HEK293 (cell line): ENCODE data around the gene CCDC28B.

Source experiments
- ATF2 ChIP-seq: fragments of 450-650 bp; formaldehyde crosslinking; IDR thresholded peaks from 2 replicates; pipeline ENCODE4 v1.5.1; 2016; ENCODE audit warnings: missing biosample characterization, missing genetic modification characterization, low read depth
- BCL11B ChIP-seq: fragments of 450-650 bp; formaldehyde crosslinking; IDR thresholded peaks from 2 replicates; pipeline ENCODE4 v1.5.1; 2016; ENCODE audit warnings: low read depth, missing biosample characterization, missing genetic modification characterization
- BCL6B ChIP-seq: fragments of 450-650 bp; formaldehyde crosslinking; IDR thresholded peaks from 2 replicates; pipeline ENCODE4 v1.5.1; 2017; ENCODE audit warnings: missing biosample characterization, missing genetic modification characterization
- HOXC10 ChIP-seq: sonication (generic); formaldehyde crosslinking; IDR thresholded peaks from 2 replicates; pipeline ENCODE4 v1.8.1; 2023; ENCODE audit warnings: mild to moderate bottlenecking, missing genetic modification reagents
- KLF7 ChIP-seq: fragments of 450-650 bp; formaldehyde crosslinking; IDR thresholded peaks from 2 replicates; pipeline ENCODE4 v1.5.1; 2016; ENCODE audit warnings: missing biosample characterization, missing genetic modification characterization, borderline replicate concordance
- REST ChIP-seq: fragments of 450-650 bp; formaldehyde crosslinking; IDR thresholded peaks from 2 replicates; pipeline ENCODE4 v1.5.1; 2016; ENCODE audit warnings: missing biosample characterization, missing genetic modification characterization
- SETDB1 ChIP-seq: IDR thresholded peaks from one replicate; pipeline ENCODE4 v1.6.1; 2017; ENCODE audit warnings: mild to moderate bottlenecking, low read length, moderate library complexity, mixed read lengths; ENCODE audit not compliant: insufficient read length
- SP2 ChIP-seq: fragments of 450-650 bp; formaldehyde crosslinking; IDR thresholded peaks from 2 replicates; pipeline ENCODE4 v1.5.1; 2016; ENCODE audit warnings: missing biosample characterization, missing genetic modification characterization
- TCF7L2 ChIP-seq: IDR thresholded peaks from 2 replicates; pipeline ENCODE4 v1.6.1; 2011; ENCODE audit warnings: low read depth, mild to moderate bottlenecking, inconsistent platforms, low read length, moderate library complexity, borderline replicate concordance
- ZBTB20 ChIP-seq: fragments of 450-650 bp; formaldehyde crosslinking; IDR thresholded peaks from 2 replicates; pipeline ENCODE4 v1.5.1; 2016; ENCODE audit warnings: missing biosample characterization, missing genetic modification characterization
- ZBTB44 ChIP-seq: fragments of 450-650 bp; IDR thresholded peaks from 2 replicates; pipeline ENCODE4 v1.5.1; 2018; ENCODE audit warnings: missing biosample characterization, mild to moderate bottlenecking, missing genetic modification characterization
- ZNF184 ChIP-seq: fragments of 450-650 bp; IDR thresholded peaks from 2 replicates; pipeline ENCODE4 v1.5.1; 2018; ENCODE audit warnings: missing biosample characterization, mild to moderate bottlenecking, missing genetic modification characterization
- ZNF274 ChIP-seq, 2 experiments: fragments of 200-500 bp in 1 of 2; fragments of 450-650 bp in 1 of 2; sonication (Bioruptor generic) in 1 of 2; formaldehyde crosslinking in 1 of 2; IDR thresholded peaks; 2 replicates each; pipeline versions ENCODE4 v1.5.1 to v1.6.1; 2014 to 2016; ENCODE audit warnings: borderline replicate concordance in 1 of 2, inconsistent platforms in 1 of 2, low read length in 1 of 2, missing biosample characterization in 1 of 2, missing genetic modification characterization in 1 of 2
- ZNF335 ChIP-seq: fragments of 450-650 bp; formaldehyde crosslinking; conservative IDR thresholded peaks from 2 replicates; pipeline ENCODE4 v1.5.1; 2016; ENCODE audit warnings: missing biosample characterization, missing genetic modification characterization
- ZNF37A ChIP-seq: fragments of 450-650 bp; IDR thresholded peaks from 2 replicates; pipeline ENCODE4 v1.5.1; 2018; ENCODE audit warnings: missing biosample characterization, missing genetic modification characterization
- ZNF473 ChIP-seq: fragments of 450-650 bp; formaldehyde crosslinking; IDR thresholded peaks from 2 replicates; pipeline ENCODE4 v1.5.1; 2017; ENCODE audit warnings: missing biosample characterization, missing genetic modification characterization
- ZNF529 ChIP-seq: fragments of 450-650 bp; formaldehyde crosslinking; IDR thresholded peaks from 2 replicates; pipeline ENCODE4 v1.5.1; 2017; ENCODE audit warnings: missing genetic modification characterization, missing biosample characterization; ENCODE audit not compliant: insufficient replicate concordance
- ZNF621 ChIP-seq: fragments of 450-650 bp; formaldehyde crosslinking; IDR thresholded peaks from 2 replicates; pipeline ENCODE4 v1.5.1; 2017; ENCODE audit warnings: missing biosample characterization, missing genetic modification characterization
- ZNF76 ChIP-seq: fragments of 450-650 bp; formaldehyde crosslinking; IDR thresholded peaks from 2 replicates; pipeline ENCODE4; 2016; ENCODE audit warnings: low read depth, missing biosample characterization, missing genetic modification characterization, borderline replicate concordance
- ZNF776 ChIP-seq: fragments of 450-650 bp; formaldehyde crosslinking; IDR thresholded peaks from 2 replicates; pipeline ENCODE4 v1.5.0; 2017; ENCODE audit warnings: missing biosample characterization, missing genetic modification characterization, borderline replicate concordance
- TF ChIP-seq, protein P1 (sequence below): fragments of 450-650 bp; formaldehyde crosslinking; IDR thresholded peaks from 2 replicates; pipeline ENCODE4 v1.5.1; 2017; ENCODE audit warnings: missing biosample characterization, mild to moderate bottlenecking, missing genetic modification characterization, moderate library complexity
- TF ChIP-seq, protein P2 (sequence below): fragments of 450-650 bp; formaldehyde crosslinking; IDR thresholded peaks from 2 replicates; pipeline ENCODE4 v1.5.1; 2017; ENCODE audit warnings: missing biosample characterization, missing genetic modification characterization

Gene CCDC28B

GRCh38 chr1:32200226-32201010 is at the start of gene CCDC28B (continued):
- TF ChIP-seq ATF2: no peak
- no peak for TF ChIP-seq REST (tag by site-specific recombination)
- TF ChIP-seq ZNF37A (tag by site-specific recombination): no peak
- peak; percentile 78; the same call in 1 of the 2 replicates for TF ChIP-seq ZBTB20 (tag by site-specific recombination)
- no peak for TF ChIP-seq TCF7L2
- TF ChIP-seq HOXC10 (CRISPR knock-in tag): no peak
- TF ChIP-seq SP2 (tag by site-specific recombination): peak; percentile 51
- no peak for TF ChIP-seq ZBTB44 (tag by site-specific recombination)
- no peak for TF ChIP-seq KLF7 (tag by site-specific recombination)
- TF ChIP-seq BCL6B: no peak
- TF ChIP-seq, protein P1, sequence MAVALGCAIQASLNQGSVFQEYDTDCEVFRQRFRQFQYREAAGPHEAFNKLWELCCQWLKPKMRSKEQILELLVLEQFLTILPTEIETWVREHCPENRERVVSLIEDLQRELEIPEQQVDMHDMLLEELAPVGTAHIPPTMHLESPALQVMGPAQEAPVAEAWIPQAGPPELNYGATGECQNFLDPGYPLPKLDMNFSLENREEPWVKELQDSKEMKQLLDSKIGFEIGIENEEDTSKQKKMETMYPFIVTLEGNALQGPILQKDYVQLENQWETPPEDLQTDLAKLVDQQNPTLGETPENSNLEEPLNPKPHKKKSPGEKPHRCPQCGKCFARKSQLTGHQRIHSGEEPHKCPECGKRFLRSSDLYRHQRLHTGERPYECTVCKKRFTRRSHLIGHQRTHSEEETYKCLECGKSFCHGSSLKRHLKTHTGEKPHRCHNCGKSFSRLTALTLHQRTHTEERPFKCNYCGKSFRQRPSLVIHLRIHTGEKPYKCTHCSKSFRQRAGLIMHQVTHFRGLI (tag by site-specific recombination): no peak
- no peak; the same call in 1 of the 2 replicates for TF ChIP-seq ZNF184 (tag by site-specific recombination)
- no peak for TF ChIP-seq SETDB1
- TF ChIP-seq ZNF335 (tag by site-specific recombination): peak; percentile 23; the same call in 1 of the 2 replicates
- no peak for TF ChIP-seq ZNF473
- TF ChIP-seq ZNF274 (IDR thresholded peaks at IDR 0.05; ENCODE audit: low read length): no peak
- TF ChIP-seq ZNF274 (tag by site-specific recombination; IDR thresholded peaks at IDR 0.05; ENCODE audit: borderline replicate concordance): no peak
- TF ChIP-seq ZNF776 (tag by site-specific recombination): no peak
- TF ChIP-seq, protein P2, sequence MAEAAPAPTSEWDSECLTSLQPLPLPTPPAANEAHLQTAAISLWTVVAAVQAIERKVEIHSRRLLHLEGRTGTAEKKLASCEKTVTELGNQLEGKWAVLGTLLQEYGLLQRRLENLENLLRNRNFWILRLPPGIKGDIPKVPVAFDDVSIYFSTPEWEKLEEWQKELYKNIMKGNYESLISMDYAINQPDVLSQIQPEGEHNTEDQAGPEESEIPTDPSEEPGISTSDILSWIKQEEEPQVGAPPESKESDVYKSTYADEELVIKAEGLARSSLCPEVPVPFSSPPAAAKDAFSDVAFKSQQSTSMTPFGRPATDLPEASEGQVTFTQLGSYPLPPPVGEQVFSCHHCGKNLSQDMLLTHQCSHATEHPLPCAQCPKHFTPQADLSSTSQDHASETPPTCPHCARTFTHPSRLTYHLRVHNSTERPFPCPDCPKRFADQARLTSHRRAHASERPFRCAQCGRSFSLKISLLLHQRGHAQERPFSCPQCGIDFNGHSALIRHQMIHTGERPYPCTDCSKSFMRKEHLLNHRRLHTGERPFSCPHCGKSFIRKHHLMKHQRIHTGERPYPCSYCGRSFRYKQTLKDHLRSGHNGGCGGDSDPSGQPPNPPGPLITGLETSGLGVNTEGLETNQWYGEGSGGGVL: no peak
- TF ChIP-seq BCL11B (tag by site-specific recombination): no peak
- TF ChIP-seq ZNF621 (tag by site-specific recombination): no peak
- TF ChIP-seq ZNF529 (tag by site-specific recombination): no peak
- peak; percentile 39; the same call in 1 of the 2 replicates for TF ChIP-seq ZNF76 (tag by site-specific recombination)
